Hepatocyte (in vitro differentiated cells): Measurements from ENCODE around the gene TBPL1. TPM values are rescaled to one million over a fixed set of nuclear protein-coding genes. Genes with fewer than 3 reads are reported as not detected.

ENCODE experiments used
- DNase-seq: peaks from one replicate; pipeline ENCODE4 v3.0.0-alpha.2; 2016; ENCODE audit warnings: low spot score
- H2AFZ ChIP-seq: fragments of 200-600 bp; sonication (generic); 2 replicates; pipeline ENCODE4 v1.6.0; 2016; ENCODE audit warnings: antibody characterized with exemption, mild to moderate bottlenecking
- H3K27ac ChIP-seq: fragments of 200-600 bp; sonication (generic); 2 replicates; pipeline ENCODE4 v1.5.1; 2016; ENCODE audit warnings: mild to moderate bottlenecking
- H3K27me3 ChIP-seq: fragments of 200-600 bp; sonication (generic); 2 replicates; pipeline ENCODE4 v1.6.1; 2016
- H3K36me3 ChIP-seq: fragments of 200-600 bp; sonication (generic); replicated peaks from 2 replicates; pipeline ENCODE4 v1.5.1; 2016; ENCODE audit warnings: low read depth; ENCODE audit not compliant: insufficient read depth
- H3K4me1 ChIP-seq: fragments of 200-600 bp; sonication (generic); 2 replicates; pipeline ENCODE4 v1.5.1; 2016; ENCODE audit warnings: mild to moderate bottlenecking, moderate library complexity; ENCODE audit not compliant: insufficient read depth
- H3K4me2 ChIP-seq: fragments of 200-600 bp; sonication (generic); 2 replicates; pipeline ENCODE4 v1.6.0; 2016
- H3K4me3 ChIP-seq: fragments of 200-600 bp; sonication (generic); 2 replicates; pipeline ENCODE4 v1.5.1; 2016; ENCODE audit warnings: mild to moderate bottlenecking
- H3K79me2 ChIP-seq: fragments of 200-600 bp; sonication (generic); 2 replicates; pipeline ENCODE4 v1.6.0; 2017; ENCODE audit warnings: mild to moderate bottlenecking
- H3K9me2 ChIP-seq: fragments of 200-600 bp; sonication (generic); replicated peaks from 2 replicates; pipeline ENCODE4 v1.6.0; 2017; ENCODE audit warnings: mild to moderate bottlenecking; ENCODE audit not compliant: insufficient read depth
- H3K9me3 ChIP-seq: fragments of 200-600 bp; sonication (generic); 2 replicates; pipeline ENCODE4 v1.5.1; 2016; ENCODE audit warnings: low read depth, mild to moderate bottlenecking
- H4K20me1 ChIP-seq: fragments of 200-600 bp; sonication (generic); 2 replicates; pipeline ENCODE4 v1.6.0; 2016; ENCODE audit warnings: mild to moderate bottlenecking; ENCODE audit not compliant: insufficient read depth, poor library complexity, severe bottlenecking
- CTCF ChIP-seq: fragments of 200-600 bp; sonication (generic); IDR thresholded peaks from 2 replicates; pipeline ENCODE4 v1.5.1; 2016; ENCODE audit warnings: antibody characterized with exemption, mild to moderate bottlenecking; ENCODE audit not compliant: poor library complexity
- EZH2 ChIP-seq: fragments of 200-600 bp; sonication (generic); IDR thresholded peaks from 2 replicates; pipeline ENCODE4 v1.6.1; 2016; ENCODE audit warnings: antibody characterized with exemption, mild to moderate bottlenecking, borderline replicate concordance
- EZH2phosphoT487 ChIP-seq: fragments of 200-600 bp; sonication (generic); IDR thresholded peaks from one replicate; pipeline ENCODE4 v1.6.1; 2018; ENCODE audit warnings: antibody characterized with exemption, mild to moderate bottlenecking, low read depth, moderate library complexity; ENCODE audit not compliant: unreplicated experiment, severe bottlenecking
- whole genome bisulfite sequencing: methylation state at CpG from one replicate; pipeline ENCODE4 v1.1.6; 2016; ENCODE audit warnings: low lambda C conversion rate; ENCODE audit errors: missing lambda C conversion rate; 5-methylcytosine and 5-hydroxymethylcytosine counted together
- polyA plus RNA-seq: library from polyadenylated mRNA; unstranded; fragments of >200 nt; fragmentation: Nextera tagmentation; extraction: Ambion mirVana; gene quantifications from 2 replicates; pipeline ENCODE4 v1.2.1, GENCODE V29; 2016
- total RNA-seq: library from RNA; depleted of rRNA; stranded (reverse); fragments of >200 nt; gene quantifications from 2 replicates; pipeline ENCODE4 v1.2.3, GENCODE V29; 2014

TBPL1 gene
- total and polyA plus RNA-seq, 2 experiments from 2014 or later = 26.2 to 36.8 TPM

DNA sequence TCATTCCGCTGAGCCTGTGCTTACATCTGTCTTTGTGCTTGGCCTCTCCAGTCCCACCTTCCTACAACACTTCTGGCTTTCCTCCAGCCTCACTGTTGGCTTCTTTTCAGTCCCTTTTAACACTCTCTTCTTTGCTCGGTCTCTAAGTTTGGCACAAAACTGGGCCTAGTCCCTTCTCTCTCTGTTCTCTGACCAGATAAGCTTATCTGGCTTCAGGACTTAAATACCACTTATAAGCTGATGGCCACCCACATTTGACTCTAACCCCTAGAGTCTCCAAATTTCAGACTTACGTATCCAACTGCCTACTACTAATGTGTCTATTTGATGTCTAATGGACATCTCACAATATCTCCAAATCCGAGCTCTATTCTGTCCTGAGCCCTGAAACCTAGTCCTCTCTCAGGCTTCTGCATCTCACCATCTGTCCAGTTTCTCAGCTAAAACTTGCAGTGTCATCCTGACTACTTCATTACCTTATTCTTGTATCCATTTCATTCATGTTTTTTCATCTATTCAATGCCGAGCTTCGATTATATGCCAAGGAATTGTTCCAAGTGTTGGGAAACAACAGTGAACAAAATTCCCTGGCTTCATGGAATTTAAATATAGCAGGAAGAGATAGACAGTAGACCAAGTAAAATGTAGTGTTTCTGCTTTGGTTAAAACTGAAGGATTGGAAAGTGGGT lies 40.1 kb downstream of the TBPL1 start:
- Histone ChIP-seq H3K79me2 (no peaks in the 10 kb centered on the region), H3K4me3 (no peak overlapping the region), H4K20me1 (no peaks in the 10 kb centered on the region), H2AFZ (no peak overlapping the region), H3K36me3 (no peaks in the 10 kb centered on the region), H3K4me1 (peaks cover 16% of the 10 kb centered on the region), H3K27ac (no peak overlapping the region), H3K4me2 (no peak overlapping the region), H3K27me3 (no peaks in the 10 kb centered on the region), H3K9me2 (no peaks in the 10 kb centered on the region), H3K9me3 (no peaks in the 10 kb centered on the region)
- DNase-seq = no peak
- WGBS = 91% methylated on average over 6 of the region's 6 CpGs
- TF ChIP-seq CTCF (no peak), EZH2phosphoT487 (no peak), EZH2 (no peak)

DNA sequence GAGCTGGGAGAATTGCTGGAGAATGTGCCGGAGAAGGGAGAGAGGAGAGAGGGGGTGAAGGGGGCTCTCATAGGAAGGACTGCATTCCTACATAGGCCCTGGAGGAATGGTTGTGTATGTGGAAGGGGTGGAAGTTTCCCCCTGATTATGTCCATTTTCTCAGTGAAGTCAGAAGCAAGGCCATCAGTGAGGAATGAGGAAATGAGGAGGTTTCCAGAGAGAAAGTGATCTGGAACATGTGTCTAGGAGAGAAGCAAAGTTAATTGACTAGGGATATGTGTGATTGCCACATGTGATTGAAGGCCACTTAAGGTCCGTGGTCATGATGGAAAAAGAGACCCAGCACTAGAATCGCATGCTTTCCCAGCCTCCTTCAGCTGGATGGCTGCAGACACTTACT lies 42.3 kb downstream of the TBPL1 start:
- Histone ChIP-seq H3K9me2 (no peaks in the 10 kb centered on the region), H4K20me1 (no peaks in the 10 kb centered on the region), H3K4me2 (peak overlapping the region; percentile 42), H3K36me3 (no peaks in the 10 kb centered on the region), H2AFZ (no peak overlapping the region), H3K9me3 (no peaks in the 10 kb centered on the region), H3K4me1 (peaks cover 16% of the 10 kb centered on the region), H3K27ac (peak overlapping the region; percentile 39), H3K79me2 (no peaks in the 10 kb centered on the region), H3K27me3 (no peaks in the 10 kb centered on the region), H3K4me3 (no peak overlapping the region)
- TF ChIP-seq CTCF (no peak), EZH2phosphoT487 (no peak), EZH2 (no peak)
- DNase-seq = no peak
- WGBS = 63% methylated on average over 3 of the region's 3 CpGs

GRCh38 chr6:133995758-133996157 lies 42.7 kb downstream of the TBPL1 start:
- H3K36me3 ChIP-seq = no peaks in the 10 kb centered on the region
- no peaks in the 10 kb centered on the region for H3K9me3 ChIP-seq
- H3K27ac ChIP-seq = peak overlapping the region; percentile 39
- peak overlapping the region; percentile 42 for H3K4me2 ChIP-seq
- no peak for TF ChIP-seq CTCF
- TF ChIP-seq EZH2phosphoT487 = no peak
- TF ChIP-seq EZH2 = no peak
- no peaks in the 10 kb centered on the region for H4K20me1 ChIP-seq
- no peaks in the 10 kb centered on the region for H3K27me3 ChIP-seq
- no peaks in the 10 kb centered on the region for H3K79me2 ChIP-seq
- no peak for DNase-seq
- H3K4me1 ChIP-seq = peaks cover 15% of the 10 kb centered on the region
- no peak overlapping the region for H2AFZ ChIP-seq
- 62% methylated on average over 3 of the region's 3 CpGs for WGBS
- H3K9me2 ChIP-seq = no peaks in the 10 kb centered on the region
- H3K4me3 ChIP-seq = no peak overlapping the region
